ELF-1 (cell line): Measurements from ENCODE around the gene C5orf15.
"Not testable (repeated sequence)": the region's sequence is repeated elsewhere in the genome, so short reads cannot be mapped to it uniquely, and the experiment has no call there.

ENCODE experiments used
- DNase-seq: peaks from one replicate; pipeline ENCODE4 v3.0.0-alpha.2; 2016; ENCODE audit warnings: low read depth, low spot score

C5orf15 gene

DNA sequence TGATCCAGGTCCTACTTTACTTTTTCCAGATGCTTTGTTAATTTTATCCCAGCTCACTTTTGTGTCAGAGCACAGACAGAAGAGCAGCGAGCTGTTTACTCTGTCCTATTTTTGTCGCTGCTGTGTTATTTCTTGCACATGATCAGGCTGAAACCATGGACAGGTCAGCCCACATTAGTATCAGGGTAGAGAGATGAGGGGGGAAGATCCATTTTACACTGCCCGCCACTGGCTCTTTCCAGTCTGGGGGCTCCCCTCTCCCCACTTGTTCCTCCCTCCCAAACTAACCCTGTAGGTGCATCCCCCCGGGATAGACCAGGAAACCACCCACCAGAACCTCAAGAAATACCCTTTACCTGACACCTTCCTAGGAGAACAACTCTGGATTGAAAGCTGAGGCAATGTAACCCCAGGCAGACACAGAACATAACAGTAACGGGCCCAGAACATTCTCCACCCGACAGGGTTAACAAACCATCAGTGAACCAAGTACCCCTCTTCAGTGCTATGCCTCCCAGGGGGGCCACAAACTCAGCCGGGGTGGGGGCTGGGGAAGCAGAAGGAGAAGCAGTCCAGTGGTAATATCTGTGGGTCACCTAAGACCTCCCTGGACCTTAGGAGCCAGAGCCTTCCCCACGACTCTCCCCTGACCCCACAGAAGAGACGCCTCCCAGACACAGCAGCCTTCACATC lies 26.0 kb upstream of the C5orf15 start:
- DNase-seq, result no peak

GRCh38 chr5:133993185-133993936 lies 24.9 kb upstream of the C5orf15 start:
- DNase-seq, result no peak

- no peak for DNase-seq
Observed at GRCh38 chr5:133992429-133993155, 24.2 kb upstream of the C5orf15 start.

DNA sequence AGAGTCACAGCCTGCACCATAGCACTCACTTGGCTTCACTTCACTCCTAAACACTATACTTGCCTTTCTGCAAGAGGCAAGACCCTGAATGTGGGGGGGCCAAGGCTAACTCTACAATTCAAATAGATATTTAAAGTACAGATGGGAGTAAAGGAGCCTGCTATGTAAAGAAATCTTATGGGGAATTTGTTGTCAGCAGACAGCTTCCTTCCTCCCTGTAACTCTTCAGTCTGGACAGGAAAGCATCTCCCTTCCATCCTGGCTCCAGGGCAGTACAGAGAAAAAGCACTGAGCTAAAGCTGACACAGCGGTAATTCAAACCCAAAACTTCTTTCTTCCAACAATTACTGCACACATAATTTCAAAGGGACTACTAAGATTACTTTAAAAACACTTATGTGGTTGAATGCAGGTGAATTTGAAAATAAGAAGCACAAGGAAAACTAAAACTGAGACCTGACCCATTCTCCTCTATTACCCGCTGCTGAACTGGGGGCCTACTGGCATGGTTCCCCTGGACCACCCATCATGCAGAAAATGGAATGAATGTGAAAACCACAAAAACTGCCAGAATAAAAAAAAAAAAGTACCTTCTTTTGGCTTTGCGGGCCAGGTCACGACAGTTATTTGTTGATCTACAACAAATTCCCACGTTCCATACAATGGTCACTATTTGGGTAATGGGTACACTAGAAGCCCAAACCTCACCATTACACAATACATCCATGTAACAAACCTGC lies 22.9 kb upstream of the C5orf15 start:
- DNase-seq, result no peak

DNA sequence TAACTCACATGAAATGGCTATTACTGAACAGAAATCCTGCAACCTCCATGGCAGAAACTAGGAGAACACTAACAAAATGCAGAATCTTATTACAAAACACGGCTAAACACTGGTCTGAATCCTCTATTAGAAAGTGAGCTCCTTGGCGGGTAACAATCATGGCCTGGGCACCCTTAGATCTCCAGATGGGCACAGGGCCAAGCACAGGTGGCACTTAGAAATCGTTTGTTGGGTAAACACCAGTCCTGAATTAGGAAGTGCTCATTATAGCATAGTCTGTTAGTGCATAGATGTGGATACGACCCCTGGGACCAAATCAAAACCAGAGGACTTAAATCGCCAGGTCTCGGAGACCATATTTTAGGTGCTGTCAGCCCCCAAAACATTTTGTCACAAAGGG lies 22.0 kb upstream of the C5orf15 start:
- no peak for DNase-seq

GRCh38 chr5:133985540-133986180 lies 17.2 kb upstream of the C5orf15 start:
- DNase-seq, result no peak

DNA sequence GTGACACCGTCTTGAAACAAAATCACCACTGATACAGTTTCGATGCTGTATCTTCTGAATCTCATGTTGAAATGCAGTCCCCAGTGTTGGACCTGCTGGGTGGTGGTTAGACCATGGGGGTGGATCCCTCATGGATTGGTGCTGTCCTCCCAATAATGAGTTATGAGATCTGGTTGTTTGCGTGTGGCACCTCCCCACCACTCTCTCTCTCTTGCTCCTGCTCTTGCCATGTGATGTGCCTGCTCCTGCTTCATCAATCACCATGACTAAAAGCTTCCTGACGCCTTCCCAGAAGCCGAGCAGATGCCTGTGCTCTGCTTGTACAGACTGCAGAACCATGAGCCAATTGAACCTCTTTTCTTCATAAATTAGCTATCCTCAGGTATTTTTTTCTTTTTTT lies 15.2 kb upstream of the C5orf15 start:
- no peak for DNase-seq

DNA sequence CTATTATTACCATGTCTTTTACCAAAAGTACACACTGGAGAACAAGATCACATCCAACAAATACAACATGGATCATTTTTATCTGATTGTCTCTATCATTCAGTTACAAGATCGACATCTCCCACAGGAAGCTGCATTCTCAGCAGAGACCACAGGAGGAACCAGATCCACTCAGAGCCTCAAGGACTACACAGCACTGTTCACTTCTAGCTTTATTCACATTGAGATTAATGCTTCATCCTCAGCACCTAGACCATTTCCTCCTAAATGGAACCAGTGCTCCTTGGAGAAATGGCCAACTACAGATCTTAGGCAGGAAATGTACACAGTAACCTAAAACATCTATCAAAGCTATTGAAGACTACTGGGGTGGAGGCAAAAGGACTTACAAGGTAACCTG lies 13.3 kb upstream of the C5orf15 start:
- no peak for DNase-seq

DNA sequence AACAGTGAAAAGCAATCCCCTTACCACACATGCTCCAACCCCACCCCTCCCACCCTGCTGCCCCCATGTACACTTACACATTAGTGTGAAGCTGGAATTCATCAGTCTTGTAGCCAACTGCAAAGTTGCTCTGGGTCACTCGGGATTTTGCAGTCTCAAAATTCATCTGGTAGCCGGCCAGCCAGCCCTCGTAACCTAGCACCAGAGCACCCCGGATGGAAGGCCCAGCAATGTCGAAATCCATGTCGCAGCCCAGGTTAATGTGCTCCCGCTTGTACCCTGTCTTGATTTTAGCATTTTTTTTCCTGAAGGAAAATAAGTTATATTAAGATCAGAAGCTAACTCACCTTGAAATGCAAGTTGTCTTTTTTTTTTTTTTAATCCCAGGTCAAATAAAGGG lies 12.2 kb upstream of the C5orf15 start:
- DNase-seq, result no peak

DNA sequence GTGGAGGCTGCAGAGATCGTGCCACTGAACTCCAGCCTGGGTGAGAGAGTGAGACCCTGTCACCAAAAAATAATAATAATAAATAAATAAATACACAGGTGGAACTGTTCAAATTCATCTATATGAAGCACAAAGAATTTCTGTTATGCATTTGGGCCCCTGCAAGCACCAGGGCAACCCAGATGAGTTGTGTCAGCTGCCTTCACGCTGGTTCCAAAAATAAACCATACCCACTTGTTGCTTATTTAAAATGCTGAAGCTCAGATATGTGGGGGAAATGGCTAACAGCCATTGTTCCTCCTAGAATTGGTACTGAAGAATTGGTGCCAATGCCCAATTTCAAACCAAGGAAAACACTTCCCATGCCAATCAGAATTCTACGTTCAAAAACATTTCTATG lies 10.5 kb upstream of the C5orf15 start:
- DNase-seq, result no peak

DNA sequence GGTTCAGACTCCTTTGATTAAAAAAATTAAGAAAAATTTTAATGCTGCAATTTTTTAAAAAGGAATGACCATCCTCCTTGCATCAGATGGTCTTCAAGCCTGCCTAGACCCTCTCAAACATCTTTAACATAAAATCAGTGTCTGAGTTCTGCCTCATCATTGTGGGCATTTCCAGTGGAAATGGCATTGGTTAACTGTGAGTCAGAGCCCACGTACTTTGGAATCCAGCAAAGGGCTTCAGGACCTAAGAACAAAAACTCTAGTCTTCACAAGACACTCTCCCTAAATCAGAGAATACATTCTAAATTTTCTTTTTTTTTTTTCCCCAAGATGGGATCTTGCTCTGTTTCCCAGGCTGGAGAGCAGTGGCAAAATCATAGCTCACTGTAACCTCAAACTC lies 9.4 kb upstream of the C5orf15 start:
- no peak for DNase-seq

- no peak for DNase-seq
Observed at GRCh38 chr5:133977161-133977787, 8.8 kb upstream of the C5orf15 start.

GRCh38 chr5:133975546-133975945 lies 7.1 kb upstream of the C5orf15 start:
- not testable (repeated sequence) for DNase-seq

DNA sequence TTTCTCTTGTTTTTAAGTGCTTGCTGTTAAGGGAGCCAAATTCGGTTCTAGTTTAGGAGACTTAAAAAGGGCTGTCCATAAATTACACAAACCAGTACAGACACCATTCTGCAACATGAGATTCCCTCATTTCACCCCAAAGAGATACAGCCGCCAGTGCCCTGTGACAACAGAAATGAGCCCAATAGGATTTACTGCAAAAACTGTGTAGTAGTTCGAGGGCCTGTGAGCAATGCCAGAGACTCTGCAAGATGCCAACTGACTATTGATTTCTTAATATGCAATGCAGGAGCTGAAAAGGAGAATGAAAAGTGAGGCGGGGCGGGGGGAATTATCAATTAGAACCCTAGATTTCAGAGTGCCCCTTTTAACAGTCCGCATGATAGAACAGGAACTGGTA lies 5.7 kb upstream of the C5orf15 start:
- no peak for DNase-seq

- no peak for DNase-seq
Observed at GRCh38 chr5:133970325-133970909, 2.0 kb upstream of the C5orf15 start.

DNA sequence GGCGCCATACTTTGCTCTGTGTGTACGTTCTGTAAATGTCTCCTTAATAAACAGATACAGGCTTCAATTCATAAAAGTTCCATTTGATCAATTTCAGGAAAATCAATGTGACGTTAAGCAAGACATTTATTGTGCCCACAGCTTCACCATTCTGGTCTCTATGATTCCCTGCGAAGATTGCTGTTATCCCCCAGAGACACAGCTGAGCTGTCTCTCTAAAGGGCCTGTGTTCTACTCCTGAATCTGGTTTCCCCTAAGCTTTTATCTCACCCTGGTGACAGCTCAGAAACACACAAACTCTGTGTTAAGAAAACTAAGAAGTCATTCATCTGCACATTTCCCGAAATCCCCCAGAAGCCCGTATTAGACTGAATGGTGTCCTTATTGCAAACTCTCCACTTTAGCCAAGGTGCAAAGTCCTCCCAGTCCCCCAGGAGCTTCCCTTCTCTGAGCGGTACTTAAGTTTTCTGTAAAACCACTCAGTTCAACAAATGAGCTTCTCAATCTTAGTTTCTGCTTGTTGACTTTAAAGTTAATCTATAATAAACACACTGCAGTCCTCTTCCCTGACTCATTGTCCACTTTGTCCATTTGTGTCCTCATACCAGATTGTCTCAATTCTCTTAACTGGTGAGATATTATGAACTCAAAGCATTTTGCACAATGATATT lies 1.4 kb upstream of the C5orf15 start:
- DNase-seq, result no peak

DNA sequence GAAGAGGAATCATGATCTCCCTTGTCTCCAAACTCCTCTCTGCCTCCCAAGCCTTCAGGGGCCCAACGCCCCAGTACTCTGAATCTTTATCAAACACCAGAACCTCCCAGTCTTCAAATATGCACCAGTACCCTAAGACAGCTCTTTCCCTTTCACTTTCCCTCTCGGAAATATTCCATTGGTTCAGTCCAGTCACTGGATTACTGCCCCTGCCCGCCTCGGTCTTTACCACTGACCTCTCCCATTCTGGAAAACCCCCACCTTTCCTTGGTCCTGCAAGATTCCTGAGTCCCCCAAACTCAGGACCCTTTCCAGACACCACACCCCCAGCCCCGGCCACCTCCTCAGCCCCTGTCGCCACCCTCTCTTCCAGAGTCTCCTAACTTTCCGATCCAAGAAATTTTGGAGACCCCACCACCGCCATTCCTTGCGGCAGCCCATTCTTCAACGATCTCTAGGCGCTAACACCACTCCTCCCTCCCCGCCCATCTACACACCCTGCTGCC lies 674 bp downstream of the C5orf15 start:
- DNase-seq, result no peak

DNA sequence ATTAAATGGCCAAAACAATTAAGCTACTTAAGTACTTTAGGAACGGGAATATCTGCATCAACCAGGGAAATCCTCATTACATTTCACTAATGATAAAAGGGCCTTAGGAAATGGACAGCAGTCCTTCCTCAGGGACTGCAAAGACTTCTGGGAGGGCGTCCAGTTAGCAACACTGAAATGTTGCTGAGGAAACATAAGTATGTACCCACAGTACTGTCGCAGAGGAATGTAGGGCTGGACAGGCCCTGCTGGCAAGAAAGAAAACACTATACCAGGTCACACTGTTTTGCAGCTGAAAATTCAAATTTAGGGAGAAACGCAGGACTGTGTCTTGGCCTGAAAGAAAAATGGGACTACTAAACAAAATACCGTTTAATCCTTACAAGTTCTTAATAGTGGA lies 1.3 kb downstream of the C5orf15 start:
- no peak for DNase-seq

- no peak for DNase-seq
Observed at GRCh38 chr5:133966090-133966489, 2.3 kb downstream of the C5orf15 start.
